ENCODE measurements around the gene MYOC. TPM values are rescaled to one million over a fixed set of nuclear protein-coding genes. Genes with fewer than 3 reads are reported as not detected.

Gene MYOC
- total RNA-seq, 3 donors from 2014 or later, result 2.0 to 18.7 (median 4.9) TPM

- H3K27ac ChIP-seq, result no peak overlapping the region
Observed at GRCh38 chr1:171676823-171677222, 24.3 kb upstream of the MYOC start.

GRCh38 chr1:171674431-171675405 is 22.2 kb upstream of the MYOC start:
- H3K9me3 ChIP-seq, result no peaks in the 10 kb centered on the region
- H3K27ac ChIP-seq, result peak overlapping the region; percentile 62 to 80
- intact Hi-C loops (cut with DNase I; ENCODE audit: low total_unique reads), result no loop called here
- no peaks in the 10 kb centered on the region for H3K36me3 ChIP-seq
- H3K4me1 ChIP-seq, result peaks cover 0 to 3% of the 10 kb centered on the region in 2 donors
- DNase-seq (ENCODE audit: low spot score in 2 of 2), result no peak
- no peaks in the 10 kb centered on the region for H3K27me3 ChIP-seq
- no peak overlapping the region for H3K4me3 ChIP-seq
- no peak for TF ChIP-seq POLR2AphosphoS5 (IDR thresholded peaks at IDR 0.05)
- no peak for TF ChIP-seq CTCF (IDR thresholded peaks at IDR 0.05)

More at GRCh38 chr1:171676823-171677222, 24.3 kb upstream of the MYOC start:
- TF ChIP-seq POLR2A (IDR thresholded peaks at IDR 0.05) (no peak), POLR2AphosphoS5 (IDR thresholded peaks at IDR 0.05) (no peak), CTCF (IDR thresholded peaks at IDR 0.05) (no peak)
- H3K36me3 ChIP-seq, result no peaks in the 10 kb centered on the region
- H3K9me3 ChIP-seq, result no peaks in the 10 kb centered on the region
- no peak for DNase-seq (ENCODE audit: low spot score in 2 of 2)
- intact Hi-C loops (cut with DNase I; ENCODE audit: low total_unique reads), result no loop called here
- H3K4me3 ChIP-seq, result no peak overlapping the region
- peaks cover 0 to 3% of the 10 kb centered on the region in 2 donors for H3K4me1 ChIP-seq
- no peaks in the 10 kb centered on the region for H3K27me3 ChIP-seq

- TF ChIP-seq POLR2A (IDR thresholded peaks at IDR 0.05) (no peak), POLR2AphosphoS5 (IDR thresholded peaks at IDR 0.05) (no peak), CTCF (IDR thresholded peaks at IDR 0.05) (no peak)
- Histone ChIP-seq H3K9me3 (no peaks in the 10 kb centered on the region), H3K27ac (no peak overlapping the region), H3K4me3 (no peak overlapping the region), H3K4me1 (peaks cover 0 to 3% of the 10 kb centered on the region in 2 donors), H3K27me3 (no peaks in the 10 kb centered on the region), H3K36me3 (no peaks in the 10 kb centered on the region)
- no peak for DNase-seq (ENCODE audit: low spot score in 2 of 2)
- intact Hi-C loops (cut with DNase I; ENCODE audit: low total_unique reads), result no loop called here
Observed at GRCh38 chr1:171670739-171671138, 18.3 kb upstream of the MYOC start.

GRCh38 chr1:171668372-171668771 is 15.9 kb upstream of the MYOC start:
- Histone ChIP-seq H3K36me3 (no peaks in the 10 kb centered on the region), H3K27ac (no peak overlapping the region), H3K4me3 (no peak overlapping the region), H3K27me3 (no peaks in the 10 kb centered on the region), H3K9me3 (no peaks in the 10 kb centered on the region), H3K4me1 (no peaks in the 10 kb centered on the region)
- intact Hi-C loops (cut with DNase I; ENCODE audit: low total_unique reads), result no loop called here
- TF ChIP-seq POLR2A (IDR thresholded peaks at IDR 0.05) (no peak), CTCF (IDR thresholded peaks at IDR 0.05) (no peak), POLR2AphosphoS5 (IDR thresholded peaks at IDR 0.05) (no peak)
- DNase-seq (ENCODE audit: low spot score in 2 of 2), result no peak

- no peaks in the 10 kb centered on the region for H3K27me3 ChIP-seq
- H3K9me3 ChIP-seq, result no peaks in the 10 kb centered on the region
- H3K4me1 ChIP-seq, result no peaks in the 10 kb centered on the region
- TF ChIP-seq CTCF (IDR thresholded peaks at IDR 0.05) (no peak), POLR2AphosphoS5 (IDR thresholded peaks at IDR 0.05) (no peak), POLR2A (IDR thresholded peaks at IDR 0.05) (no peak)
- no peak overlapping the region for H3K4me3 ChIP-seq
- no peaks in the 10 kb centered on the region for H3K36me3 ChIP-seq
- H3K27ac ChIP-seq, result no peak overlapping the region
- no peak for DNase-seq (ENCODE audit: low spot score in 2 of 2)
- intact Hi-C loops (cut with DNase I; ENCODE audit: low total_unique reads), result no loop called here
Observed at GRCh38 chr1:171666114-171666769, 13.8 kb upstream of the MYOC start.

Measured in breast epithelium (tissue), 4 donors.